Hepatocyte (in vitro differentiated cells): ENCODE results near the gene SH3RF3. TPM values are rescaled to one million over a fixed set of nuclear protein-coding genes. Genes with fewer than 3 reads are reported as not detected.

Experiments
- DNase-seq: peaks from one replicate; pipeline ENCODE4 v3.0.0-alpha.2; 2016; ENCODE audit warnings: low spot score
- H2AFZ ChIP-seq: fragments of 200-600 bp; sonication (generic); 2 replicates; pipeline ENCODE4 v1.6.0; 2016; ENCODE audit warnings: antibody characterized with exemption, mild to moderate bottlenecking
- H3K27ac ChIP-seq: fragments of 200-600 bp; sonication (generic); 2 replicates; pipeline ENCODE4 v1.5.1; 2016; ENCODE audit warnings: mild to moderate bottlenecking
- H3K27me3 ChIP-seq: fragments of 200-600 bp; sonication (generic); 2 replicates; pipeline ENCODE4 v1.6.1; 2016
- H3K36me3 ChIP-seq: fragments of 200-600 bp; sonication (generic); replicated peaks from 2 replicates; pipeline ENCODE4 v1.5.1; 2016; ENCODE audit warnings: low read depth; ENCODE audit not compliant: insufficient read depth
- H3K4me1 ChIP-seq: fragments of 200-600 bp; sonication (generic); 2 replicates; pipeline ENCODE4 v1.5.1; 2016; ENCODE audit warnings: mild to moderate bottlenecking, moderate library complexity; ENCODE audit not compliant: insufficient read depth
- H3K4me2 ChIP-seq: fragments of 200-600 bp; sonication (generic); 2 replicates; pipeline ENCODE4 v1.6.0; 2016
- H3K4me3 ChIP-seq: fragments of 200-600 bp; sonication (generic); 2 replicates; pipeline ENCODE4 v1.5.1; 2016; ENCODE audit warnings: mild to moderate bottlenecking
- H3K79me2 ChIP-seq: fragments of 200-600 bp; sonication (generic); 2 replicates; pipeline ENCODE4 v1.6.0; 2017; ENCODE audit warnings: mild to moderate bottlenecking
- H3K9me2 ChIP-seq: fragments of 200-600 bp; sonication (generic); replicated peaks from 2 replicates; pipeline ENCODE4 v1.6.0; 2017; ENCODE audit warnings: mild to moderate bottlenecking; ENCODE audit not compliant: insufficient read depth
- H3K9me3 ChIP-seq: fragments of 200-600 bp; sonication (generic); 2 replicates; pipeline ENCODE4 v1.5.1; 2016; ENCODE audit warnings: low read depth, mild to moderate bottlenecking
- H4K20me1 ChIP-seq: fragments of 200-600 bp; sonication (generic); 2 replicates; pipeline ENCODE4 v1.6.0; 2016; ENCODE audit warnings: mild to moderate bottlenecking; ENCODE audit not compliant: insufficient read depth, poor library complexity, severe bottlenecking
- EZH2 ChIP-seq: fragments of 200-600 bp; sonication (generic); IDR thresholded peaks from 2 replicates; pipeline ENCODE4 v1.6.1; 2016; ENCODE audit warnings: antibody characterized with exemption, mild to moderate bottlenecking, borderline replicate concordance
- EZH2phosphoT487 ChIP-seq: fragments of 200-600 bp; sonication (generic); IDR thresholded peaks from one replicate; pipeline ENCODE4 v1.6.1; 2018; ENCODE audit warnings: antibody characterized with exemption, mild to moderate bottlenecking, low read depth, moderate library complexity; ENCODE audit not compliant: unreplicated experiment, severe bottlenecking
- WGBS: methylation state at CpG from one replicate; pipeline ENCODE4 v1.1.6; 2016; ENCODE audit warnings: low lambda C conversion rate; ENCODE audit errors: missing lambda C conversion rate; 5-methylcytosine and 5-hydroxymethylcytosine counted together
- polyA plus RNA-seq: library from polyadenylated mRNA; unstranded; fragments of >200 nt; fragmentation: Nextera tagmentation; extraction: Ambion mirVana; gene quantifications from 2 replicates; pipeline ENCODE4 v1.2.1, GENCODE V29; 2016
- total RNA-seq: library from RNA; depleted of rRNA; stranded (reverse); fragments of >200 nt; gene quantifications from 2 replicates; pipeline ENCODE4 v1.2.3, GENCODE V29; 2014
- TF ChIP-seq, protein P1 (sequence below): fragments of 200-600 bp; sonication (generic); IDR thresholded peaks from 2 replicates; pipeline ENCODE4 v1.5.1; 2016; ENCODE audit warnings: antibody characterized with exemption, mild to moderate bottlenecking; ENCODE audit not compliant: poor library complexity

The SH3RF3 gene
- total and polyA plus RNA-seq, 2 experiments from 2014 or later = 1.9 to 2.1 TPM

DNA sequence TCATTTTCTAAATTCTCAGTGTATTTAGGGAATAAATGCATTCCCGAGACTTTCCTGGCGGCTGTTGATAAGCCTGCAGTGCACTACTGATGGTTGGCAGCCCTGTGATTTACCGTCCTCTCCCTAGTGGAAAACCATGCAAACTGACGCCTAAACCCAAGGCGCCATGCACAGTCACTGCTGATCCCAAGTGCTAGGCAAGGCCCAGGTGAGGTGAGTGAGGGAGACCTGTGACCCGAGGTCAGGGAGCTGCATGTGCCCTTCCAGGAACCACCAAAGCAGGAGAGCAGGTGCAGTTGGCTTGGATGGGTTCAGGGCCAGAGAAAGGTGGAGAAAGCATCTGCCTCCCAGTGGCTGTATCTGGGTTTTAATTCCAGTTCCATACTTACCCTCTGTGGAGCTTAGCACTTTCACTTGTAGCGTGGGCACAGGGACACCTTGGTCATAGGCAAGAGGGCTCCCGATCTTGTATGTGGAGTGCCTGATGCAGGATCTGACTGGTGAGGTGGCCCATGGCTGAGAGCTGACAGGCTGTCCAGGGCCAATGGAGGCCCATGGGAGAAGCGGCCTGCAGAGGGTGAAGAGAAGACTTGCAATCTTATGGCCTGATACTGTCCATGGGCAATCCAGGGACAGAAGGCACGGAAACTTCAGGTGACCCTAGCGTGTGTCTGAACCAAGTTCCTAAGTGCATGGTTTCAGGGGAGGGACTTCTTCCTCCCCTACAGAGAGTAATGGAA, 131.3 kb downstream of the SH3RF3 start:
- Histone ChIP-seq H3K36me3 (no peaks in the 10 kb centered on the region), H2AFZ (no peak overlapping the region), H3K4me2 (no peak overlapping the region), H3K27me3 (no peaks in the 10 kb centered on the region), H3K4me1 (peaks cover 15% of the 10 kb centered on the region), H3K9me2 (no peaks in the 10 kb centered on the region), H4K20me1 (no peaks in the 10 kb centered on the region), H3K4me3 (no peak overlapping the region), H3K9me3 (no peaks in the 10 kb centered on the region), H3K79me2 (no peaks in the 10 kb centered on the region), H3K27ac (peak overlapping the region; percentile 34)
- TF ChIP-seq, protein P1, sequence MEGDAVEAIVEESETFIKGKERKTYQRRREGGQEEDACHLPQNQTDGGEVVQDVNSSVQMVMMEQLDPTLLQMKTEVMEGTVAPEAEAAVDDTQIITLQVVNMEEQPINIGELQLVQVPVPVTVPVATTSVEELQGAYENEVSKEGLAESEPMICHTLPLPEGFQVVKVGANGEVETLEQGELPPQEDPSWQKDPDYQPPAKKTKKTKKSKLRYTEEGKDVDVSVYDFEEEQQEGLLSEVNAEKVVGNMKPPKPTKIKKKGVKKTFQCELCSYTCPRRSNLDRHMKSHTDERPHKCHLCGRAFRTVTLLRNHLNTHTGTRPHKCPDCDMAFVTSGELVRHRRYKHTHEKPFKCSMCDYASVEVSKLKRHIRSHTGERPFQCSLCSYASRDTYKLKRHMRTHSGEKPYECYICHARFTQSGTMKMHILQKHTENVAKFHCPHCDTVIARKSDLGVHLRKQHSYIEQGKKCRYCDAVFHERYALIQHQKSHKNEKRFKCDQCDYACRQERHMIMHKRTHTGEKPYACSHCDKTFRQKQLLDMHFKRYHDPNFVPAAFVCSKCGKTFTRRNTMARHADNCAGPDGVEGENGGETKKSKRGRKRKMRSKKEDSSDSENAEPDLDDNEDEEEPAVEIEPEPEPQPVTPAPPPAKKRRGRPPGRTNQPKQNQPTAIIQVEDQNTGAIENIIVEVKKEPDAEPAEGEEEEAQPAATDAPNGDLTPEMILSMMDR = no peak
- TF ChIP-seq EZH2 (no peak), EZH2phosphoT487 (no peak)
- 85% methylated on average over 11 of the region's 11 CpGs for WGBS
- DNase-seq = no peak

DNA sequence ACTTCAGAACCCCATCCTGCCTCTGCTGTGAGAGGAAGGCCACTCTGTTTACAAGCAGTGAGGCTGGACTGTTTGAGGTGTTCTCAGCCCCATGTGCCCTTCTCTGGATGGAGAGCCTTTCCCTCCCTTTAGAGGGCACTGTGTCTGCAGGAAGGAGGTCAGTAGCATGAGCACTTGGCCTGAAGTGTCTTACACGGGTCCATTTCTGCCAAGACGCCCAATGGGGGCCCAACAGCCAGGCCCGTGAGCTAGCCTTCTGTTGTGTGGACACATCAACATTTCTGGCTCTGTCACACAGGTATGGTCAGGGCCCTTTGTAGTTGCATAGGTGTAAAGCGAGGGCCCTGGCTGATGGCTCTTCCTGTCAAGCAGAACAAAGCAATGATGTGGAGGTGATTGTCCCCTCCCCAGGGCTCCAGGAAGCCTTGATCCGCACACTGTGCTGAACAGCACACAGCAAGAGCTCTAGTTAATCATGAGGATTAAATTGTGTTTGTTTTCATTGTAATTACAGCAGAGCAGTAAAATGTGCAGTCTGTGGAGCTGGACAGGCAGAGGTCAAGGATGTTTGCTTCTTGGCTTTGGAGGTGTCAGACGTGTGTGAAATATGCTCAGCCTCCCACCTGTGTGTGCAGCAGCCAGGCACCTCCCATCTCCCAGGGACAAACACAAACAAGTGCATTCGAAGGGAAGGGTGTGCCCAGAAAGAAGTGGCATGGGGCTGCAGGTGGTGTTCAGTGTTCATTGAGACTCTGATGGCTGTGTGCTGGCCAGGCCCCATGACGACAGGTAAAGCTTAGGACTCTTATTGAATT, 132.1 kb downstream of the SH3RF3 start:
- no peaks in the 10 kb centered on the region for H3K9me2 ChIP-seq
- H3K27ac ChIP-seq = peak overlapping the region; percentile 34
- no peak for DNase-seq
- H3K4me1 ChIP-seq = peaks cover 21% of the 10 kb centered on the region
- no peaks in the 10 kb centered on the region for H3K27me3 ChIP-seq
- H3K4me3 ChIP-seq = no peak overlapping the region
- TF ChIP-seq, protein P1 = peak; percentile 25
- no peak for TF ChIP-seq EZH2phosphoT487
- no peaks in the 10 kb centered on the region for H3K9me3 ChIP-seq
- H2AFZ ChIP-seq = no peak overlapping the region
- no peaks in the 10 kb centered on the region for H4K20me1 ChIP-seq
- H3K4me2 ChIP-seq = no peak overlapping the region
- no peaks in the 10 kb centered on the region for H3K36me3 ChIP-seq
- WGBS = 56% methylated on average over 8 of the region's 8 CpGs
- H3K79me2 ChIP-seq = no peaks in the 10 kb centered on the region

DNA sequence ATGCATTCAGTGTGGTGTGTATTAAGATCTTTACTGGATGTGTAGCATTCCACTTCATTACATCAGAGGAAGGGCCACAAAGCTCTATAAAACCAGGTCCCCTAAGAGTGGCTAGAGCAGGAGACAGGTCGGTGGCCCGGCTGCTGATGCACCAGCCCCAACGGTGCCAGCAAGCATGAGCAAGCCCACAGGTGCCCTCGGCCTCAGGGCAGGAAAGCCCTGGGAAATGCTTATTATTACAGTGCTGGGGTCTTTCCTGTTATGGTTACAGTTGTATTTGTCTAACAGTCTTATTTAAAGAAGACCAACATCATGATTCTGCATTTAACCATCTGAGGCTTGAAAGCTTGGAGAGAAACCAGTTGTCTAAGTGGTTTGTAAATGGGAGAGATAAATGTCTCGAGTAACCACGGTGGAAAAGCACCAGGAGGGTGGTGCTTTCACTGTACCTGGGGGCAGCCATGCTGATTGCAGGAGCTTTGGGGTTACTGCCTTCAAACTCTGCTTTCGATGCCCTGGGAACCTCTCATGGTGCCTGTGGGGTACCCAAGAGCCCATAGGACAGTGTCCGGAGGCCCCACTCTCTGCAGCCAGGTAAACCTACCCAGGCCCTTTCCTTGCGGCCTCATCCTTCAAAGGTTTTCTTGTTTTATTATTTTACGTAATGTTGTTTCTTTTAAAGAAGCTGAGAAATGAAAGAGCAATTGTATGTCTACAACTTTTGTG, 133.1 kb downstream of the SH3RF3 start:
- no peak overlapping the region for H3K27ac ChIP-seq
- peaks cover 26% of the 10 kb centered on the region for H3K4me1 ChIP-seq
- H3K9me2 ChIP-seq = no peaks in the 10 kb centered on the region
- TF ChIP-seq, protein P1 = no peak
- 91% methylated on average over 10 of the region's 10 CpGs for WGBS
- H3K4me2 ChIP-seq = no peak overlapping the region
- H3K27me3 ChIP-seq = no peaks in the 10 kb centered on the region
- no peaks in the 10 kb centered on the region for H3K36me3 ChIP-seq
- no peaks in the 10 kb centered on the region for H3K79me2 ChIP-seq
- H2AFZ ChIP-seq = no peak overlapping the region
- H3K9me3 ChIP-seq = no peaks in the 10 kb centered on the region
- H4K20me1 ChIP-seq = no peaks in the 10 kb centered on the region
- no peak for DNase-seq
- no peak overlapping the region for H3K4me3 ChIP-seq
